Sigmoid colon (tissue), 4 donors: ENCODE measurements around the gene TYR.
"Not testable (repeated sequence)": the region's sequence is repeated elsewhere in the genome, so short reads cannot be mapped to it uniquely, and the experiment has no call there.

ENCODE experiments used
- EP300 ChIP-seq, 4 donors: sonication (generic); formaldehyde crosslinking; IDR thresholded peaks; one replicate each; pipeline ENCODE4 v1.6.1; 2017; ENCODE audit warnings: antibody characterized with exemption in 4 of 4
- POLR2A ChIP-seq, 2 donors: fragments of 450-650 bp; IDR thresholded peaks; one replicate each; pipeline ENCODE4 v1.6.1; 2016; ENCODE audit warnings: antibody characterized with exemption in 2 of 2, mild to moderate bottlenecking in 2 of 2, moderate library complexity in 2 of 2
- POLR2AphosphoS5 ChIP-seq, 4 donors: sonication (generic); formaldehyde crosslinking; IDR thresholded peaks; one replicate each; pipeline ENCODE4 v1.6.1; 2017; ENCODE audit warnings: antibody characterized with exemption in 4 of 4
- TF ChIP-seq, protein P1 (sequence below), 4 experiments: fragments of 450-650 bp in 3 of 4; fragments of 200-600 bp in 1 of 4; IDR thresholded peaks; one replicate each; pipeline ENCODE4 v1.5.1; 2016 to 2019; ENCODE audit warnings: antibody characterized with exemption in 4 of 4, mild to moderate bottlenecking in 3 of 4, moderate library complexity in 2 of 4

DNA sequence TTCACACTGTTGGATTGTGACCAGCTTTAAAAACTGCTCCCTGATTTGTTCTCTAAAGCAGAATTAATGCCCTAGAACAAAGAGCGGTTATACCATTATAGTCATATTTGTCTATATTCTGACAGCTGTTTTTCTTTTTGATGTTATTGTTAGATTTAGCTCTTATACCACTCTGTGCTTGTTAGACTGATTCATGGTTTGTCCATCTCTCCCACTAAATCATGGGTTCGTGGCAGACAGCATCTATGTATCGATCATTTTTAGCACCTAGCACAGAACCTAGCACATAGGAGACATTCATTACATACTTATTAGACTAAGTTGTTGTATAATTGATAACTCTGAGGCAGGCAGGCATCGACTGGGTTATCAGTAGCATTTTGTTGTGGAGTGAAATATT, 69.3 kb downstream of the TYR start:
- TF ChIP-seq, protein P1, sequence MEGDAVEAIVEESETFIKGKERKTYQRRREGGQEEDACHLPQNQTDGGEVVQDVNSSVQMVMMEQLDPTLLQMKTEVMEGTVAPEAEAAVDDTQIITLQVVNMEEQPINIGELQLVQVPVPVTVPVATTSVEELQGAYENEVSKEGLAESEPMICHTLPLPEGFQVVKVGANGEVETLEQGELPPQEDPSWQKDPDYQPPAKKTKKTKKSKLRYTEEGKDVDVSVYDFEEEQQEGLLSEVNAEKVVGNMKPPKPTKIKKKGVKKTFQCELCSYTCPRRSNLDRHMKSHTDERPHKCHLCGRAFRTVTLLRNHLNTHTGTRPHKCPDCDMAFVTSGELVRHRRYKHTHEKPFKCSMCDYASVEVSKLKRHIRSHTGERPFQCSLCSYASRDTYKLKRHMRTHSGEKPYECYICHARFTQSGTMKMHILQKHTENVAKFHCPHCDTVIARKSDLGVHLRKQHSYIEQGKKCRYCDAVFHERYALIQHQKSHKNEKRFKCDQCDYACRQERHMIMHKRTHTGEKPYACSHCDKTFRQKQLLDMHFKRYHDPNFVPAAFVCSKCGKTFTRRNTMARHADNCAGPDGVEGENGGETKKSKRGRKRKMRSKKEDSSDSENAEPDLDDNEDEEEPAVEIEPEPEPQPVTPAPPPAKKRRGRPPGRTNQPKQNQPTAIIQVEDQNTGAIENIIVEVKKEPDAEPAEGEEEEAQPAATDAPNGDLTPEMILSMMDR (IDR thresholded peaks at IDR 0.05), result not testable (repeated sequence)
- not testable (repeated sequence) for TF ChIP-seq POLR2A, POLR2AphosphoS5, EP300 (IDR thresholded peaks at IDR 0.05)
